HG03039 (cell line): Measurements from ENCODE around the gene ANKDD1A.

Experiments
- ATAC-seq: cut with Tn5 transposase; IDR thresholded peaks from one replicate; pipeline ENCODE4 v1.9.1; 2021; ENCODE audit warnings: mild to moderate bottlenecking, moderate library complexity; ENCODE audit not compliant: unreplicated experiment

Gene ANKDD1A

GRCh38 chr15:64911311-64912186, at the start of gene ANKDD1A:
Gene ANKDD1A (plus strand): TSS chr15:64911902. CDS start chr15:64911931, 29 bp downstream.
- ATAC-seq, result peak; percentile 58

- ATAC-seq, result no peak
Observed at GRCh38 chr15:64861960-64862359, 49.7 kb upstream of the ANKDD1A start.

- ATAC-seq, result no peak
Observed at GRCh38 chr15:64862408-64862807, 49.3 kb upstream of the ANKDD1A start.

GRCh38 chr15:64864068-64864467, 47.6 kb upstream of the ANKDD1A start:
- ATAC-seq, result no peak

- ATAC-seq, result no peak
Observed at GRCh38 chr15:64865126-64865997, 46.3 kb upstream of the ANKDD1A start.

GRCh38 chr15:64865998-64866520, 45.6 kb upstream of the ANKDD1A start:
- ATAC-seq, result no peak

- no peak for ATAC-seq
Observed at GRCh38 chr15:64869501-64869900, 42.2 kb upstream of the ANKDD1A start.

- no peak for ATAC-seq
Observed at GRCh38 chr15:64870353-64870752, 41.3 kb upstream of the ANKDD1A start.

- no peak for ATAC-seq
Observed at GRCh38 chr15:64875641-64876223, 36.0 kb upstream of the ANKDD1A start.

- ATAC-seq, result no peak
Observed at GRCh38 chr15:64877435-64877834, 34.3 kb upstream of the ANKDD1A start.

GRCh38 chr15:64878705-64879104, 33.0 kb upstream of the ANKDD1A start:
- no peak for ATAC-seq

- no peak for ATAC-seq
Observed at GRCh38 chr15:64883100-64883581, 28.6 kb upstream of the ANKDD1A start.

- no peak for ATAC-seq
Observed at GRCh38 chr15:64883997-64884511, 27.6 kb upstream of the ANKDD1A start.

GRCh38 chr15:64884679-64885078, 27.0 kb upstream of the ANKDD1A start:
- no peak for ATAC-seq

GRCh38 chr15:64888336-64888735, 23.4 kb upstream of the ANKDD1A start:
- ATAC-seq, result no peak

- ATAC-seq, result no peak
Observed at GRCh38 chr15:64891561-64891960, 20.1 kb upstream of the ANKDD1A start.

GRCh38 chr15:64892847-64893403, 18.8 kb upstream of the ANKDD1A start:
- ATAC-seq, result no peak

GRCh38 chr15:64893481-64894394, 18.0 kb upstream of the ANKDD1A start:
- ATAC-seq, result peak; percentile 64

- ATAC-seq, result peak; percentile 32
Observed at GRCh38 chr15:64894395-64895056, 17.2 kb upstream of the ANKDD1A start.
